ENCODE measurements around the gene ATP2B3.

- no peak for TF ChIP-seq CTCF (IDR thresholded peaks at IDR 0.05)
- TF ChIP-seq POLR2A (IDR thresholded peaks at IDR 0.05), result no peak
These were observed 74.8 kb downstream of the ATP2B3 start for GRCh38 chrX:153592091-153592833.
